Measurements from ENCODE around the gene CYFIP1. TPM values are rescaled to one million over a fixed set of nuclear protein-coding genes. Genes with fewer than 3 reads are reported as not detected.
A peak's percentile ranks its signal among the peaks of the same experiment; 100 is the strongest.

Gene CYFIP1
- total RNA-seq, 4 donors from 2014 or later: 86.8 to 131 (median 105) TPM

- H3K27ac ChIP-seq (replicated peaks in 1 of 4): no peak overlapping the region
- no peaks in the 10 kb centered on the region for H3K9me3 ChIP-seq
- H3K36me3 ChIP-seq: peaks cover 15 to 80% (median 54%) of the 10 kb centered on the region in 4 donors
- no peaks in the 10 kb centered on the region for H3K27me3 ChIP-seq
- intact Hi-C loops (cut with DNase I): no loop called here
- DNase-seq (ENCODE audit: extremely low spot score): no peak
- 82% methylated on average over 9 of the region's 9 CpGs for WGBS
- TF ChIP-seq EP300 (IDR thresholded peaks at IDR 0.05) (no peak), POLR2A (IDR thresholded peaks at IDR 0.05; ENCODE audit: low read depth) (no peak), CTCF (IDR thresholded peaks at IDR 0.05) (no peak), POLR2AphosphoS5 (IDR thresholded peaks at IDR 0.05) (no peak)
- no peaks in the 10 kb centered on the region for H3K4me1 ChIP-seq
- H3K4me3 ChIP-seq: no peak overlapping the region
Measured at GRCh38 chr15:22888120-22888859, 91.9 kb downstream of the CYFIP1 start.

GRCh38 chr15:22887157-22887951, 92.8 kb downstream of the CYFIP1 start:
- Histone ChIP-seq H3K27ac (replicated peaks in 1 of 4) (no peak overlapping the region), H3K36me3 (peaks cover 21 to 80% (median 51%) of the 10 kb centered on the region in 4 donors), H3K4me3 (no peak overlapping the region), H3K9me3 (no peaks in the 10 kb centered on the region), H3K27me3 (no peaks in the 10 kb centered on the region), H3K4me1 (no peaks in the 10 kb centered on the region)
- WGBS: 88% methylated on average over 14 of the region's 14 CpGs
- peak in 1 of 2 donors; percentile 8 for TF ChIP-seq POLR2AphosphoS5 (IDR thresholded peaks at IDR 0.05)
- no peak for TF ChIP-seq CTCF (IDR thresholded peaks at IDR 0.05)
- no peak for TF ChIP-seq EP300 (IDR thresholded peaks at IDR 0.05)
- no peak for TF ChIP-seq POLR2A (IDR thresholded peaks at IDR 0.05; ENCODE audit: low read depth)
- intact Hi-C loops (cut with DNase I): no loop called here
- no peak for DNase-seq (ENCODE audit: extremely low spot score)

GRCh38 chr15:22885120-22885519, 95.0 kb downstream of the CYFIP1 start:
- 97% methylated on average over 6 of the region's 6 CpGs for WGBS
- no peak for DNase-seq (ENCODE audit: extremely low spot score)
- intact Hi-C loops (cut with DNase I): no loop called here
- peaks cover 27 to 80% (median 52%) of the 10 kb centered on the region in 4 donors for H3K36me3 ChIP-seq
- TF ChIP-seq CTCF (IDR thresholded peaks at IDR 0.05): no peak
- no peak for TF ChIP-seq POLR2AphosphoS5 (IDR thresholded peaks at IDR 0.05)
- TF ChIP-seq EP300 (IDR thresholded peaks at IDR 0.05): no peak
- no peak for TF ChIP-seq POLR2A (IDR thresholded peaks at IDR 0.05; ENCODE audit: low read depth)
- no peaks in the 10 kb centered on the region for H3K9me3 ChIP-seq
- no peak overlapping the region for H3K27ac ChIP-seq (replicated peaks in 1 of 4)
- no peaks in the 10 kb centered on the region for H3K27me3 ChIP-seq
- no peaks in the 10 kb centered on the region for H3K4me1 ChIP-seq
- no peak overlapping the region for H3K4me3 ChIP-seq

GRCh38 chr15:22884344-22884743, 95.8 kb downstream of the CYFIP1 start:
- intact Hi-C loops (cut with DNase I): no loop called here
- no peak for DNase-seq (ENCODE audit: extremely low spot score)
- Histone ChIP-seq H3K4me1 (no peaks in the 10 kb centered on the region), H3K9me3 (no peaks in the 10 kb centered on the region), H3K36me3 (peaks cover 29 to 80% (median 58%) of the 10 kb centered on the region in 4 donors), H3K4me3 (no peak overlapping the region), H3K27ac (replicated peaks in 1 of 4) (no peak overlapping the region), H3K27me3 (no peaks in the 10 kb centered on the region)
- TF ChIP-seq CTCF (IDR thresholded peaks at IDR 0.05): peak in 2 of 3 experiments; percentile 8 to 32
- TF ChIP-seq EP300 (IDR thresholded peaks at IDR 0.05): no peak
- TF ChIP-seq POLR2A (IDR thresholded peaks at IDR 0.05; ENCODE audit: low read depth): no peak
- 89% methylated on average over 1 of the region's 1 CpG for WGBS
